ENCODE data around the gene MOSPD3.
"Not testable (repeated sequence)": the region's sequence is repeated elsewhere in the genome, so short reads cannot be mapped to it uniquely, and the experiment has no call there.

The MOSPD3 gene

DNA sequence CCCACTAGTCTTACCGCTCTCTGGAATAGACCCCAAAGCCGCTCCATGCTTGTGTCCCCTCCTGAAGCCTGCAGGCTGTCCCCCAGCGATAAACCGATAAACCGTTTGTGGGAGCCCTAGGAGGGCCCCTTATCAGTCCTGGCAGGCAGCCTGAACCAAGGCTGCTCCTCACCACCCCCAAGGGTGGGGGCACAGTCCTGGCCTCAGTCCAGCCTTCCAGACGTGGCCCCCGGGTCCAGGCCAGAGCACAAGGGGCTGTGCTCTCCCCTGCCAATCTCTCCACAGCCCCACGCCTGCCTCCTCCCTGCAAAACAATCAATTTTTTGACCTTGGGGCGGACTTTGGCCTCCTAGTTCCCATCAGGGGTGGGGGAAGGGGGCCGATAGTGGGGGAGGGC lies 29.1 kb downstream of the MOSPD3 start, which contains the start of gene TFR2:
TFR2 (minus strand) TSS at position 90 of the 397 bp plus-strand sequence; CDS start at position 47, 43 bp downstream.
- no peak within 1 kb of the TSS for H3K4me3 ChIP-seq (ENCODE audit: low read depth, low read length)
- DNase-seq (ENCODE audit: low read depth), result no peak
- TF ChIP-seq, protein P1, sequence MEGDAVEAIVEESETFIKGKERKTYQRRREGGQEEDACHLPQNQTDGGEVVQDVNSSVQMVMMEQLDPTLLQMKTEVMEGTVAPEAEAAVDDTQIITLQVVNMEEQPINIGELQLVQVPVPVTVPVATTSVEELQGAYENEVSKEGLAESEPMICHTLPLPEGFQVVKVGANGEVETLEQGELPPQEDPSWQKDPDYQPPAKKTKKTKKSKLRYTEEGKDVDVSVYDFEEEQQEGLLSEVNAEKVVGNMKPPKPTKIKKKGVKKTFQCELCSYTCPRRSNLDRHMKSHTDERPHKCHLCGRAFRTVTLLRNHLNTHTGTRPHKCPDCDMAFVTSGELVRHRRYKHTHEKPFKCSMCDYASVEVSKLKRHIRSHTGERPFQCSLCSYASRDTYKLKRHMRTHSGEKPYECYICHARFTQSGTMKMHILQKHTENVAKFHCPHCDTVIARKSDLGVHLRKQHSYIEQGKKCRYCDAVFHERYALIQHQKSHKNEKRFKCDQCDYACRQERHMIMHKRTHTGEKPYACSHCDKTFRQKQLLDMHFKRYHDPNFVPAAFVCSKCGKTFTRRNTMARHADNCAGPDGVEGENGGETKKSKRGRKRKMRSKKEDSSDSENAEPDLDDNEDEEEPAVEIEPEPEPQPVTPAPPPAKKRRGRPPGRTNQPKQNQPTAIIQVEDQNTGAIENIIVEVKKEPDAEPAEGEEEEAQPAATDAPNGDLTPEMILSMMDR (IDR thresholded peaks at IDR 0.05; ENCODE audit: insufficient read depth, low read depth, low read length, missing control alignments), result no peak

DNA sequence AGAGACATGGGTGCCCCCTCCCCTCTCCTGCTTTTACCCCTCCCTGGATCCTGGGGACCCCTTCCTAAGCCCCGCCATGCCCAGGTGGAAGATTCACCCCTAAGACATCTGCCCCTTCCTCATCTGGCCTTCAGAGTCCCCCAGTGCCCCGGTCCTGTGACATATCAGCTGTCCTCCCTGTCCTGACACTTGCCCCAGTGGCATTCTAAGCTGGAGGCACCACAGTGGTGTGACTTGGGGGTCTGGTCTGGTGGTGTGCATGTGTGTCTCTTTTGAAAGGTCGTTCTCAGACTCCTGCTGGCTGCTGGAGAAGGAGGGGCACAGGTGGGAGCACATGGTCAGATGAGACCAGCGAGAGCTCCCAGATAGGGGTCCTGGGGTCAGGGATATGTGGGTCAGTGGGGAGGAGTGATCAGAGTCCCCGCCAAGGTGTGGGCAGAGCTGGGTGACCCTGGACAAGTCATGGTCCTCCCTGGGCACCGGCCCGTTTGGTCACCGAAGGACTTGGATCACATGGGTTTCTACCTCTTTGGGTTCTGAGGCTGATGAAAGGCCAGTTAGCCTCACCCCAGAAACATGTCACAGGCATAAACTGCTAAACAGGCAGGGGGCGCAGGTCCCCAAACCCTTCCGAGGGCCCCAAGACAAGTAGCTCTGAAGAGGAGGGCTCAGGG lies 29.7 kb downstream of the MOSPD3 start:
- peak; percentile 23 for DNase-seq (ENCODE audit: low read depth)
- TF ChIP-seq, protein P1 (IDR thresholded peaks at IDR 0.05; ENCODE audit: insufficient read depth, low read depth, low read length, missing control alignments), result no peak
- H3K4me3 ChIP-seq (ENCODE audit: low read depth, low read length), result no peak overlapping the region

DNA sequence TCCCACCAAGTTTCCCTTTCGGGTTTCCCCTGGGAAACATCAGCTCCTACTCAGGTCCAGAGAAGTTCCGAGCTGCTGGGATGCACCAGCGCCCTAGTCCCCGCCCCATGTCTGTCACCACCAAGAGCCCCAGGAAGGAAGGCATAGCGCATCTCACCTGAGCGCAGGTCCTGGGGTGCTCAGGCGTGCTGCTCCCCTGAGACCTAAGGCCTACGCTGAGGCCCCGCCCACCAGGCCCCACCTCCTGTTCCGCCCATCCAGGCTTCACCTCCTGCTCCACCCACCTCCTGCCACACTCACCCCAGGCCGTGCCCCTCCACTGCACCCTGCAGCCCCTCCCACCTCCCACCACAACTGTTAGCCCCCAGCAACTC lies 30.2 kb downstream of the MOSPD3 start:
- TF ChIP-seq, protein P1 (IDR thresholded peaks at IDR 0.05; ENCODE audit: insufficient read depth, low read depth, low read length, missing control alignments), result no peak
- no peak overlapping the region for H3K4me3 ChIP-seq (ENCODE audit: low read depth, low read length)
- peak; percentile 73 for DNase-seq (ENCODE audit: low read depth)

DNA sequence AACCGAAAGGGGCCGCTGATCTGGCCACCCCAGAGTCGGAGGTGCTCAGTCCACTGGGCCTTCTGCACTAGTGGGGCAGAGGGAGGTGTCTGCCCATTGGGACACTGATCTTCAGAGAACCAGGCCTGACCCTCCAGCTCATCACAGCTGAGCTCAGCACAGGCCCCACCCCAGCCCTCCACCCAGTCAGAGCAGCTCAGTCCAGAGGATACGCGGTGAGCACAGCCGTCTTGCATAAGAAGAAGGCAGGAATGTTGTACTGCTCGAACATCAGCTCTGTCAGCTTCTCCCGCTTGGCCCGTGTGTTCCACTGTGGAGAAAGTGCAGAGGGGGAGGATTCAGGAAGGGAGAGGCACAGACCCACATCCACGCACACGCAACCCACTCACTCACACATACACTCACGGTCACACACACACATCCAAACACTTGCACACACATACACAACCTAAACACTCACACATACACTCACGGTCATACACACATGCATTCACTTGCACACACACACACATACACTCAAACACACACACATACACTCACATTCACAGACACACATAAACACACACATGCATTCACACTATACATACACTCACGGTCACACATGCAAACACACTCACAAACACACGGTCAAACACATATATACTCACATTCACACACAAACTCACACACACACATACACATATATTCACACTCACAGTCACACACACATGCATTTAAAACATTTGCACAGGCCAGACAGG lies 37.7 kb downstream of the MOSPD3 start:
- TF ChIP-seq, protein P1 (IDR thresholded peaks at IDR 0.05; ENCODE audit: insufficient read depth, low read depth, low read length, missing control alignments), result no peak
- no peak overlapping the region for H3K4me3 ChIP-seq (ENCODE audit: low read depth, low read length)
- no peak for DNase-seq (ENCODE audit: low read depth)

DNA sequence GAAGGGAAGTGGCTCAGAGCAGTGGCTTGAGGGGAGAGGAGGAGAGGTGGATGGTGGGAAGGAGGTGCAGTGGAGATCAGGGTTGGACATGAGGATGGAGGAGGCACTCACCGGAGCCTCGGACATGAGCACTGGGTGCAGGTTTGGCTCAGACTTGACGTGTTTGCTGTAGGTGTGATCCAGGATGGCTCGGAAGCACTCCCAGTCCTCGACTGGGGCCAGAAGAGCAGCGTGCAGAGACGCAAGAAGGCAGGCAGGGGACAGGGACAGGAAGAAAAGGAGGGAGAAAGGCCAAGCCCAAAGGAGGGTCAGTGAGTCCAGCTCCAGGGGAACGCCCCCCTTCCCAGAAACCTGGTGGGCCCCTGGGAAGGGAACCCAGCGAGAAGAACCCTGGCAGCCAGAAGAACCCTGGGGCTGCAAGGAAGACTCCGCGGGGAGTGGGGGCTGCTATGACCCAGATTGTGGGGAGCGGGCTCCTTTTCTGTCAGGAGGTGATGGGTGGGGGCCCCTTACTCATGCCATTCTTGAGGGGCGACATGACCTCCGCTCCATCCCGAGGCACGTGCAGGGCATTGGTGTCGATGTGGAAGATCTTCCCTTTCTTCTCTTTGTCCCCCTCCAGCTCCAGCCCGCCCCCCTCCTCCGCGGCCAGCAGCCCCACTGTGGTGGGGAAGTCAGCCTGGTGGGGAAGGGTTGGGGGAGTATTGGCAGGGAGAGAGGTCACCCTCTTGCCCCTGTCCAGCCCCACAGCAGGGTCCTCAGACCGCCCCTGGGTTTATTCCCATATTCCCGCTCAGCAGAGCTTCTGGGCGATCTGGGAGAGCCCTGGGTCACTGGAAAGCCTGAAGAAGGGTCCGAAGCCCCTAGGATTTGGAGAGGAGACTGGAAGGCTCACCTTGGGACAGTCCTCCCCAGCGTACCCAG lies 42.8 kb downstream of the MOSPD3 start:
- no peak for DNase-seq (ENCODE audit: low read depth)
- TF ChIP-seq, protein P1 (IDR thresholded peaks at IDR 0.05; ENCODE audit: insufficient read depth, low read depth, low read length, missing control alignments), result no peak

DNA sequence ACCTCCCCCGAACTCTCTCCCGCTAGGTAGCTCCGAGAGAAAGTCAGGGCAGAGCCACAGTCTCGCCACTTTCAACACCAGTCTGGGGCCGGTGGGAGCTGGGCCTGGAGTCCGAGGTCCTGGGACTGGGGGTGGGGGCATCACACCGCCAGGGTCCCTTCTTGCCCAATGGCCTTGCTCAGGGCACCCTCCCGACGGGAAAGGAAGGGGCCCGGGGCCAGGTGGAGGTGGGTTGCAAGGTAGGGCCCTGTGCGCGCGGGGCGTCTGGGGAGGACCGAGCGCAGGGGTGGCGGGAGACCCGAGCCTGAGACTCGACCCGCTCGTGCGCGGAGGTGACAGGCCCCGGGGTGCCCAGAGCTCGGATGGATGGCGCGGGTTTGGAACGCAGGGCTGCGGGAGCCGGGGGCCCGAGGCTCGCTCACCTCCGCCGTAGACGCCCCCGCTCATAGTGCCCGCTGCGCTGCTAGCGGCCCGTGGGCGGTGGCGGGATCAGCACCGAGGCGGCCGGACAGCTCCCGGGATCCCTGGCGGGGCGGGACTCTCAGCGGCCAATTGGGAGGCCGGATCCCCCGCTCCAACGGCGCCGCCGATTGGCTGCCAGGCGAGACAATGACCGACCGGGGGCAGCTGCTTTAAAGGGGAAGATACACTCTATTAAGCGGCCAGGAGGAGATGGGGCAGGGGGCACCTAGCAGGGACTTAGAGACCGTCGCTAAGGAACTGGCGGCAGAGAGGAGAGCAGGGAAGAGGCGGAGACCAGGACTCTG lies 43.8 kb downstream of the MOSPD3 start, which contains the start of gene ACTL6B:
ACTL6B (minus strand) TSS at position 541 of the 767 bp plus-strand sequence; CDS start at position 447, 94 bp downstream.
- peak; percentile 18 for DNase-seq (ENCODE audit: low read depth)
- no peak within 1 kb of the TSS for H3K4me3 ChIP-seq (ENCODE audit: low read depth, low read length)
- TF ChIP-seq, protein P1 (IDR thresholded peaks at IDR 0.05; ENCODE audit: insufficient read depth, low read depth, low read length, missing control alignments), result no peak

More for the DNA sequence above, 42.8 kb downstream of the MOSPD3 start:
- H3K4me3 ChIP-seq (ENCODE audit: low read depth, low read length), result no peak overlapping the region

DNA sequence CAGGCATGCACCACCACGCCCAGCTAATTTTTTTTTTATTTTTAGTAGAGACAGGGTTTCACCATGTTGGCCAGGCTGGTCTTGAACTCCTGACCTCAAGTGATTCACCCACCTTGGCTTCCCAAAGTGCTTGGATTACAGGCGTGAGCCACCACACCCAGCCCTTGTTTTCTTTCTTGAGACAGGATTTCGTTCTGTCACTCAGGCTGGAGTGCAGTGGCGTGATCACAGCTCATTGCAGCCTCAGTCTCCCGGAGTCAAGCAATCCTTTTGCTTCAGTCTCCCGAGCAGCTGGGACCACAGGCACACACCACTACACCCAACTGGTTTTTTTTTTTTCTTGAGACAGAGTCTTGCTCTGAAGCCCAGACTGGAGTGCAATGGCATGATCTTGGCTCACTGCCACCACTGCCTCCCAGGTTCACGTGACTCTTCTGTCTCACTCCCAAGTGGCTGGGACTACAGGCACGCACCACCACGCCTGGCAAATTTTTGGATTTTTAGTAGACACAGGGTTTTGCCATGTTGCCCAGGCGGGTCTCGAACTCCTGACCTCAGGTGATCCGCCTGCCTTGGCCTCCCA lies 49.9 kb downstream of the MOSPD3 start:
- H3K4me3 ChIP-seq (ENCODE audit: low read depth, low read length); DNase-seq (ENCODE audit: low read depth): not testable (repeated sequence)
